ENCODE measurements around the gene CLRN1. TPM values are rescaled to one million over a fixed set of nuclear protein-coding genes. Genes with fewer than 3 reads are reported as not detected.

The CLRN1 gene
- total RNA-seq, 4 donors from 2014 or later = not detected

- no peak overlapping the region for H3K4me3 ChIP-seq
- H3K27me3 ChIP-seq = peaks cover 26% of the 10 kb centered on the region
- TF ChIP-seq, protein P1, sequence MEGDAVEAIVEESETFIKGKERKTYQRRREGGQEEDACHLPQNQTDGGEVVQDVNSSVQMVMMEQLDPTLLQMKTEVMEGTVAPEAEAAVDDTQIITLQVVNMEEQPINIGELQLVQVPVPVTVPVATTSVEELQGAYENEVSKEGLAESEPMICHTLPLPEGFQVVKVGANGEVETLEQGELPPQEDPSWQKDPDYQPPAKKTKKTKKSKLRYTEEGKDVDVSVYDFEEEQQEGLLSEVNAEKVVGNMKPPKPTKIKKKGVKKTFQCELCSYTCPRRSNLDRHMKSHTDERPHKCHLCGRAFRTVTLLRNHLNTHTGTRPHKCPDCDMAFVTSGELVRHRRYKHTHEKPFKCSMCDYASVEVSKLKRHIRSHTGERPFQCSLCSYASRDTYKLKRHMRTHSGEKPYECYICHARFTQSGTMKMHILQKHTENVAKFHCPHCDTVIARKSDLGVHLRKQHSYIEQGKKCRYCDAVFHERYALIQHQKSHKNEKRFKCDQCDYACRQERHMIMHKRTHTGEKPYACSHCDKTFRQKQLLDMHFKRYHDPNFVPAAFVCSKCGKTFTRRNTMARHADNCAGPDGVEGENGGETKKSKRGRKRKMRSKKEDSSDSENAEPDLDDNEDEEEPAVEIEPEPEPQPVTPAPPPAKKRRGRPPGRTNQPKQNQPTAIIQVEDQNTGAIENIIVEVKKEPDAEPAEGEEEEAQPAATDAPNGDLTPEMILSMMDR (IDR thresholded peaks at IDR 0.05) = no peak
- no peak for TF ChIP-seq POLR2A (IDR thresholded peaks at IDR 0.05)
- TF ChIP-seq EP300 (IDR thresholded peaks at IDR 0.05) = no peak
- no peak for TF ChIP-seq POLR2AphosphoS5 (IDR thresholded peaks at IDR 0.05)
- H3K4me1 ChIP-seq = no peaks in the 10 kb centered on the region
- H3K36me3 ChIP-seq = no peaks in the 10 kb centered on the region
- 94% methylated on average over 4 of the region's 4 CpGs for WGBS
- H3K27ac ChIP-seq = no peak overlapping the region
- H3K9me3 ChIP-seq = no peaks in the 10 kb centered on the region
- DNase-seq (ENCODE audit: low spot score in 2 of 2) = no peak
Observed at GRCh38 chr3:150961949-150962348, 10.6 kb downstream of the CLRN1 start.

- no peak overlapping the region for H3K27ac ChIP-seq
Observed at GRCh38 chr3:150960708-150961684, 11.5 kb downstream of the CLRN1 start.

DNA sequence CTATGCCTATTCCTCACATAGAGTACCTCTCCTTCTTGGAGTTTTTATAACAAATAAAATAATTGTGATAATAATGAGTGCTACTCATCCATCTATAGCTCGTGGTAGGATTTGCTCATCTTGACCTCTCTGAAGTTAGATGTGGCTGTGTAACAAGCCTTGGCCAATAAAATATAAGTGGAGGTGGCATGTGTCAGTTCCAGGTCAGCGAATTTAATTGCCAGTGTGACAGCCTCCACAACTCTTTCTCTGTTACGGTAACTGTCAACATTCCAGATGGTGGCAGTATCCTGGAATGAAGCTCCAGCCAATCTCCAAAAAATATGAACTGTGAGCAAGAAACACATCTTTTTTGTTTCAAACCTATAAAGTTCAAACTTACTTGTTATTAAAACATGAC is 13.8 kb downstream of the CLRN1 start:
- no peak for DNase-seq (ENCODE audit: low spot score in 2 of 2)
- 76% methylated on average over 3 of the region's 3 CpGs for WGBS
- TF ChIP-seq POLR2AphosphoS5 (IDR thresholded peaks at IDR 0.05) = no peak
- no peak for TF ChIP-seq EP300 (IDR thresholded peaks at IDR 0.05)
- TF ChIP-seq, protein P1 (IDR thresholded peaks at IDR 0.05) = no peak
- no peak for TF ChIP-seq POLR2A (IDR thresholded peaks at IDR 0.05)

More at GRCh38 chr3:150960708-150961684, 11.5 kb downstream of the CLRN1 start:
- no peak for DNase-seq (ENCODE audit: low spot score in 2 of 2)
- no peak overlapping the region for H3K4me3 ChIP-seq
- H3K27me3 ChIP-seq = peaks cover 27% of the 10 kb centered on the region
- WGBS = 54% methylated on average over 5 of the region's 5 CpGs
- no peaks in the 10 kb centered on the region for H3K36me3 ChIP-seq
- no peaks in the 10 kb centered on the region for H3K4me1 ChIP-seq
- no peak for TF ChIP-seq EP300 (IDR thresholded peaks at IDR 0.05)
- H3K9me3 ChIP-seq = no peaks in the 10 kb centered on the region

GRCh38 chr3:150956376-150956775 is 16.2 kb downstream of the CLRN1 start:
- no peak overlapping the region for H3K4me3 ChIP-seq
- WGBS = 42% methylated on average over 6 of the region's 6 CpGs
- TF ChIP-seq EP300 (IDR thresholded peaks at IDR 0.05) = no peak
- TF ChIP-seq, protein P1 (IDR thresholded peaks at IDR 0.05) = no peak
- no peak for TF ChIP-seq POLR2AphosphoS5 (IDR thresholded peaks at IDR 0.05)
- TF ChIP-seq POLR2A (IDR thresholded peaks at IDR 0.05) = no peak

More for the DNA sequence above, 13.8 kb downstream of the CLRN1 start:
- H3K9me3 ChIP-seq = no peaks in the 10 kb centered on the region
- no peak overlapping the region for H3K27ac ChIP-seq
- no peaks in the 10 kb centered on the region for H3K4me1 ChIP-seq
- no peaks in the 10 kb centered on the region for H3K36me3 ChIP-seq
- peaks cover 27% of the 10 kb centered on the region for H3K27me3 ChIP-seq
- H3K4me3 ChIP-seq = no peak overlapping the region

GRCh38 chr3:150951923-150952322 is 20.6 kb downstream of the CLRN1 start:
- Histone ChIP-seq H3K9me3 (no peaks in the 10 kb centered on the region), H3K4me3 (no peak overlapping the region), H3K4me1 (no peaks in the 10 kb centered on the region), H3K27ac (no peak overlapping the region), H3K27me3 (peaks cover under 1% of the 10 kb centered on the region), H3K36me3 (no peaks in the 10 kb centered on the region)
- WGBS = 93% methylated on average over 10 of the region's 13 CpGs
- no peak for DNase-seq (ENCODE audit: low spot score in 2 of 2)
- TF ChIP-seq POLR2A (IDR thresholded peaks at IDR 0.05) (no peak), POLR2AphosphoS5 (IDR thresholded peaks at IDR 0.05) (no peak)

More at GRCh38 chr3:150956376-150956775, 16.2 kb downstream of the CLRN1 start:
- Histone ChIP-seq H3K4me1 (no peaks in the 10 kb centered on the region), H3K36me3 (no peaks in the 10 kb centered on the region), H3K27me3 (peaks cover 21% of the 10 kb centered on the region), H3K9me3 (no peaks in the 10 kb centered on the region), H3K27ac (no peak overlapping the region)
- DNase-seq (ENCODE audit: low spot score in 2 of 2) = no peak
